ENCODE measurements around the gene WDR33.

Gene WDR33

GRCh38 chr2:127683056-127683455 lies 127.9 kb downstream of the WDR33 start:
- H3K4me3 ChIP-seq (ENCODE audit: low read length) = no peak overlapping the region
- DNase-seq (ENCODE audit: low read depth) = no peak
- TF ChIP-seq, protein P1, sequence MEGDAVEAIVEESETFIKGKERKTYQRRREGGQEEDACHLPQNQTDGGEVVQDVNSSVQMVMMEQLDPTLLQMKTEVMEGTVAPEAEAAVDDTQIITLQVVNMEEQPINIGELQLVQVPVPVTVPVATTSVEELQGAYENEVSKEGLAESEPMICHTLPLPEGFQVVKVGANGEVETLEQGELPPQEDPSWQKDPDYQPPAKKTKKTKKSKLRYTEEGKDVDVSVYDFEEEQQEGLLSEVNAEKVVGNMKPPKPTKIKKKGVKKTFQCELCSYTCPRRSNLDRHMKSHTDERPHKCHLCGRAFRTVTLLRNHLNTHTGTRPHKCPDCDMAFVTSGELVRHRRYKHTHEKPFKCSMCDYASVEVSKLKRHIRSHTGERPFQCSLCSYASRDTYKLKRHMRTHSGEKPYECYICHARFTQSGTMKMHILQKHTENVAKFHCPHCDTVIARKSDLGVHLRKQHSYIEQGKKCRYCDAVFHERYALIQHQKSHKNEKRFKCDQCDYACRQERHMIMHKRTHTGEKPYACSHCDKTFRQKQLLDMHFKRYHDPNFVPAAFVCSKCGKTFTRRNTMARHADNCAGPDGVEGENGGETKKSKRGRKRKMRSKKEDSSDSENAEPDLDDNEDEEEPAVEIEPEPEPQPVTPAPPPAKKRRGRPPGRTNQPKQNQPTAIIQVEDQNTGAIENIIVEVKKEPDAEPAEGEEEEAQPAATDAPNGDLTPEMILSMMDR (IDR thresholded peaks at IDR 0.05; ENCODE audit: insufficient read depth, low read depth, low read length, missing control alignments) = no peak

DNA sequence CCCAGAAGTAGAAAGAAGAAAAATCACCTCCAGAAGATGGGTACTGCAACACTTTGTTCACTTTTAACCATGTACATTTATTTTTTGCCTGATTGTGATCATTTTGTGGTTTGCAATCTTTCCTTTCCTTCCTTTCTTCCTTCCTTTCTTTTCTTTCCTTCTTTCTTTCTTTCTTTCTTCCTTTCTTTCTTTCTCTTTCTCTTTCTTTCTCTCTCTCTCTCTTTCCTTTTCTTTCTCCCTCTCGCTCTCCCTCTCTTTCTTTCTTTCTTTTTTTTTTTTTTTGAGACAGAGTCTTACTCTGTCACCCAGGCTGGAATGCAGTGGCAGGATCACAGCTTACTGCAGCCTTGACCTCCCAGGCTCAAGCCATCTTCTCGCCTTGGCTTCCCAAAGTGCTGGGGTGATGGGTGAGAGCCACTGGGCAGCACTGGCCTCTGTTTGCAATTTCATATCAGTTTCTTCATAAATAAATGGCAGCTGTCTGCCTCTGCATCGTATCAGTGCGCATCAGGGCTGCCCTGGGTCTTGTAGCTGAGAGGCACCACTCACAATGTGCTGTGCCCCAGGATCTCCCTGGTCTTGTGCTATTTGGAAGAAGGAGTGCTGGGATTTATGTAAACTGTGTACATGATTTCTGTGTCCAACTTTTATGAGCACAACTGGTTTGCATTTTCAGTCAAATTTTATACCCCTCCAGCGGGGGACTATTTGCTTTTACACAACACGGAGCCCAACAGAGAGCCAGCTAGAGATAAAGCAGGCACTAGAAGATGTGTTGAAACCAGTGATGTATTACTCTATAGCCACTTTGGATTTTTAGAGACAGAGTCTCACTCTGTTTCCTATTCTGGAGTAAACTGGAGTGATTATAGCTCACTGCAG lies 128.8 kb downstream of the WDR33 start:
- TF ChIP-seq, protein P1 (IDR thresholded peaks at IDR 0.05; ENCODE audit: insufficient read depth, low read depth, low read length, missing control alignments) = no peak
- H3K4me3 ChIP-seq (ENCODE audit: low read length) = no peak overlapping the region
- DNase-seq (ENCODE audit: low read depth) = no peak

GRCh38 chr2:127681288-127681804 lies 129.6 kb downstream of the WDR33 start:
- DNase-seq (ENCODE audit: low read depth) = no peak
- TF ChIP-seq, protein P1 (IDR thresholded peaks at IDR 0.05; ENCODE audit: insufficient read depth, low read depth, low read length, missing control alignments) = no peak
- H3K4me3 ChIP-seq (ENCODE audit: low read length) = no peak overlapping the region

- TF ChIP-seq, protein P1 (IDR thresholded peaks at IDR 0.05; ENCODE audit: insufficient read depth, low read depth, low read length, missing control alignments) = no peak
- no peak for DNase-seq (ENCODE audit: low read depth)
- no peak overlapping the region for H3K4me3 ChIP-seq (ENCODE audit: low read length)
Measured at GRCh38 chr2:127680706-127681287, 130.2 kb downstream of the WDR33 start.

DNA sequence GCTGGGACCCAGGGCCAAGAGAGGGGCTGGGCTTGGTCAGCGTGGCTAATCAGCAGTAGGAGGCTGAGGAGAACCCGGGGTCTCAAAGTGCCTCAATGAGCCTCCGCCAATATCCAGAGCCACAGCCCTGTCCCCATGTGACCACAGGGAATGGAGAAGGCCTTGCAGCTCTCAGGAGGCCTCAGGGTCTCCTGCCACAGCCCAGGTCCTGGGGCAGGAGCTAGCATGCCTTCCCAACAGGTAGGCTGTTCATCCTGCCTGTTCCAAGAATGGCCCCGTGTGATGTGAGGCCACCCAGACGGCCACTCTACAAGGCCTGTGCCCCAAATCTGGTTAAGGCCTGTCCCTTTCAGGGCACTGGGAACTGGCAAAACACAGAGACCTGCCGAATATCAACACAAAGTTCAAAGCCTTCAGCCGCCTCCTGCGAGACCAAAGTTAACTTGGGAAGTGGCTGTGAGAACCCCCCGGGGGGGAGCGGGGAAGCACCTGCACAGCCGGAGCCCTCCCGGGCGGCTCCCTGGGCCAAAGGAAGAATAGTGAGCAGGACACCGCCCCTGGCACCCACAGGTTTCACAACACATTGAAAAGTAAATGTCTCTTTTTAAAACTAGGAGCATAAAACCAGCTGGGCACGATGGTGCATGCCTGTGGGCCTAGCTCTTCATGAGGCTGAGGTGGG lies 131.2 kb downstream of the WDR33 start:
- no peak for DNase-seq (ENCODE audit: low read depth)
- TF ChIP-seq, protein P1 (IDR thresholded peaks at IDR 0.05; ENCODE audit: insufficient read depth, low read depth, low read length, missing control alignments) = no peak
- no peak overlapping the region for H3K4me3 ChIP-seq (ENCODE audit: low read length)

GRCh38 chr2:127678991-127679390 lies 132.0 kb downstream of the WDR33 start:
- DNase-seq (ENCODE audit: low read depth) = no peak
- TF ChIP-seq, protein P1 (IDR thresholded peaks at IDR 0.05; ENCODE audit: insufficient read depth, low read depth, low read length, missing control alignments) = no peak
- H3K4me3 ChIP-seq (ENCODE audit: low read length) = no peak overlapping the region

Data from epithelial cell of esophagus (primary cell).